ENCODE data around the gene SORBS2.

Gene SORBS2

DNA sequence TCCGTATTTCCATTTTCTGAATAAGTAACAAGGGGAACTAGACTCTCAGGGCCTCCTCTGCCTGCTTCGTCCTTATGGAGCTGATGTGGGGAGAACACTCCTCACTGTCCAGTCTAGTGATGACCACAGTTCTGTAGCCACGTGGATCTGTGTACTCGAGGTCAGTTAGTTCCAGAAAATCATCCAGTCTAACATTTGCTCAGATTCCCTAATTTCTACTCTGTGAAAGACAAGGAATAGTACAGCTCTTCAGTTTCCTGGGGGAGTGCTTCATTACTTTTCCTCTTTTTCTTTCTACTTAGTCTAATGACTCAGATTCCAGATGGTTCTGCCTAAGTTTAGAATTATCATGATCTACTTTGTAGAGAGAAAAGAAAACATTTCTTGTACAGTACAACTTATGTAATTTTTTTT, 82.6 kb downstream of the SORBS2 start:
- Histone ChIP-seq H3K4me1 (ENCODE audit: low read length) (peaks cover 25% of the 10 kb centered on the region), H3K36me3 (replicated peaks; ENCODE audit: low read depth, low read length) (no peaks in the 10 kb centered on the region), H3K27me3 (ENCODE audit: low read depth, low read length) (no peaks in the 10 kb centered on the region), H3K4me2 (ENCODE audit: low read length) (no peak overlapping the region), H3K79me2 (ENCODE audit: low read length) (no peaks in the 10 kb centered on the region), H3K27ac (ENCODE audit: low read length) (no peak overlapping the region), H2AFZ (ENCODE audit: low read depth, low read length) (no peak overlapping the region), H3K9me3 (ENCODE audit: insufficient read depth, low read length) (no peaks in the 10 kb centered on the region), H4K20me1 (ENCODE audit: insufficient read depth, low read length) (no peaks in the 10 kb centered on the region), H3K4me3 (ENCODE audit: low read length) (no peak overlapping the region), H3K9ac (ENCODE audit: low read length) (no peak overlapping the region)
- no peak for TF ChIP-seq EZH2phosphoT487 (IDR thresholded peaks at IDR 0.05; ENCODE audit: low read depth)
- TF ChIP-seq CTCF (IDR thresholded peaks at IDR 0.05; ENCODE audit: low read depth, low read length), result no peak

DNA sequence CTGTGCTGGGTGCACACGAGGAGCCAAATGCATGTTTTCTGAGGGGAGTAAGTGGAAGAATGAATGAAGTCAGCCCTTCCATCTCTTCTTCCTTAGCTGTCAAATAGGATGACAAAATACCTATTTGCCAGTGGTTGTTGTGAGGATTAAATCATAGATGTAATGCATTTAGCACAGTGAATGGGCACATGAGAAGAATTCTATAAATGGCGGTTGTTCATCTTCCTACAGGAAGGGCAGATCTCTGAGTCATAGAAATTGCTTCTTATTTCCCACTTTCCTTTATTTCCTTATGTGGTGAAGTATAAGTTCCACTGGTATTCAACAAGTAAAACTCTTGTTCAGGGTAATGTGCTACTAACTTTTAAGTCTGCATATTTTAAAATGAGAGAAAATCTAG, 83.1 kb downstream of the SORBS2 start:
- H2AFZ ChIP-seq (ENCODE audit: low read depth, low read length), result no peak overlapping the region
- H3K9ac ChIP-seq (ENCODE audit: low read length), result no peak overlapping the region
- H3K79me2 ChIP-seq (ENCODE audit: low read length), result no peaks in the 10 kb centered on the region
- no peak overlapping the region for H3K27ac ChIP-seq (ENCODE audit: low read length)
- H3K4me1 ChIP-seq (ENCODE audit: low read length), result peaks cover 24% of the 10 kb centered on the region
- no peaks in the 10 kb centered on the region for H4K20me1 ChIP-seq (ENCODE audit: insufficient read depth, low read length)
- H3K4me2 ChIP-seq (ENCODE audit: low read length), result no peak overlapping the region
- H3K4me3 ChIP-seq (ENCODE audit: low read length), result no peak overlapping the region
- no peaks in the 10 kb centered on the region for H3K27me3 ChIP-seq (ENCODE audit: low read depth, low read length)
- no peaks in the 10 kb centered on the region for H3K9me3 ChIP-seq (ENCODE audit: insufficient read depth, low read length)
- TF ChIP-seq EZH2phosphoT487 (IDR thresholded peaks at IDR 0.05; ENCODE audit: low read depth) (no peak), CTCF (IDR thresholded peaks at IDR 0.05; ENCODE audit: low read depth, low read length) (no peak)
- H3K36me3 ChIP-seq (replicated peaks; ENCODE audit: low read depth, low read length), result no peaks in the 10 kb centered on the region

GRCh38 chr4:185726931-185727330, 85.1 kb downstream of the SORBS2 start:
- no peak overlapping the region for H2AFZ ChIP-seq (ENCODE audit: low read depth, low read length)
- no peaks in the 10 kb centered on the region for H3K79me2 ChIP-seq (ENCODE audit: low read length)
- H3K4me1 ChIP-seq (ENCODE audit: low read length), result peaks cover 9% of the 10 kb centered on the region
- H3K4me3 ChIP-seq (ENCODE audit: low read length), result no peak overlapping the region
- no peaks in the 10 kb centered on the region for H4K20me1 ChIP-seq (ENCODE audit: insufficient read depth, low read length)
- no peak overlapping the region for H3K27ac ChIP-seq (ENCODE audit: low read length)
- H3K36me3 ChIP-seq (replicated peaks; ENCODE audit: low read depth, low read length), result no peaks in the 10 kb centered on the region
- no peak for TF ChIP-seq CTCF (IDR thresholded peaks at IDR 0.05; ENCODE audit: low read depth, low read length)
- TF ChIP-seq EZH2phosphoT487 (IDR thresholded peaks at IDR 0.05; ENCODE audit: low read depth), result no peak
- no peak overlapping the region for H3K9ac ChIP-seq (ENCODE audit: low read length)
- H3K27me3 ChIP-seq (ENCODE audit: low read depth, low read length), result no peaks in the 10 kb centered on the region
- no peaks in the 10 kb centered on the region for H3K9me3 ChIP-seq (ENCODE audit: insufficient read depth, low read length)
- H3K4me2 ChIP-seq (ENCODE audit: low read length), result no peak overlapping the region

GRCh38 chr4:185723631-185724260, 88.2 kb downstream of the SORBS2 start:
- no peak overlapping the region for H3K4me3 ChIP-seq (ENCODE audit: low read length)
- TF ChIP-seq EZH2phosphoT487 (IDR thresholded peaks at IDR 0.05; ENCODE audit: low read depth) (no peak), CTCF (IDR thresholded peaks at IDR 0.05; ENCODE audit: low read depth, low read length) (no peak)
- no peaks in the 10 kb centered on the region for H3K27me3 ChIP-seq (ENCODE audit: low read depth, low read length)
- H4K20me1 ChIP-seq (ENCODE audit: insufficient read depth, low read length), result no peaks in the 10 kb centered on the region
- H3K9me3 ChIP-seq (ENCODE audit: insufficient read depth, low read length), result no peaks in the 10 kb centered on the region
- H3K79me2 ChIP-seq (ENCODE audit: low read length), result no peaks in the 10 kb centered on the region
- no peak overlapping the region for H3K4me2 ChIP-seq (ENCODE audit: low read length)
- H2AFZ ChIP-seq (ENCODE audit: low read depth, low read length), result no peak overlapping the region
- no peaks in the 10 kb centered on the region for H3K4me1 ChIP-seq (ENCODE audit: low read length)
- no peak overlapping the region for H3K9ac ChIP-seq (ENCODE audit: low read length)
- no peak overlapping the region for H3K27ac ChIP-seq (ENCODE audit: low read length)
- no peaks in the 10 kb centered on the region for H3K36me3 ChIP-seq (replicated peaks; ENCODE audit: low read depth, low read length)
